GM21619 (cell line): ENCODE results near the gene IFNL1.
"Not testable (repeated sequence)": the region's sequence is repeated elsewhere in the genome, so short reads cannot be mapped to it uniquely, and the experiment has no call there.

ENCODE experiments used
- ATAC-seq: cut with Tn5 transposase; IDR thresholded peaks from one replicate; pipeline ENCODE4 v1.9.1; 2021; ENCODE audit not compliant: unreplicated experiment

Gene IFNL1

DNA sequence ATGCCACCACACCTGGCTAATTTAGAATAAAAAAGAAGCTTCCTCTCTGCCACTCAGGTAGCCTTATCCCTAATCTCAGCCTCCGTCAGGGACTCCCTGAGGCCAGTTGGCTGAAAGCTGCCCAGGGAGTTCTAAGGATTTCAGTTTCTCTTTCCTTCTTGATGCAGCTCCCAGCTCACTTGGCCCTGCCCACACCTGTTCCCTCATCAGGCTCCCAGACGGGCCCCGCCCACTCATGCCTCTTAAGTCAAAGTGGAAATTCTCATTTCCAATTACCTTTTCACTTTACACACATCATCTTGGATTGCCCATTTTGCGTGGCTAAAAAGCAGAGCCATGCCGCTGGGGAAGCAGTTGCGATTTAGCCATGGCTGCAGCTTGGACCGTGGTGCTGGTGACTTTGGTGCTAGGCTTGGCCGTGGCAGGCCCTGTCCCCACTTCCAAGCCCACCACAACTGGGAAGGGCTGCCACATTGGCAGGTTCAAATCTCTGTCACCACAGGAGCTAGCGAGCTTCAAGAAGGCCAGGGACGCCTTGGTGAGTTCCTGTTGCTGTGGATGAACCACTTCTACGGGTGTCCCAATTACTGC lies at the start of gene IFNL1:
Gene IFNL1 (plus strand): TSS at position 353 of the 591 bp plus-strand sequence. CDS start 15 bp downstream, at position 368.
- no peak for ATAC-seq

- no peak for ATAC-seq
These were observed 49.1 kb upstream of the IFNL1 start for GRCh38 chr19:39246951-39247669.

GRCh38 chr19:39247701-39248664 lies 48.2 kb upstream of the IFNL1 start:
- ATAC-seq: no peak

DNA sequence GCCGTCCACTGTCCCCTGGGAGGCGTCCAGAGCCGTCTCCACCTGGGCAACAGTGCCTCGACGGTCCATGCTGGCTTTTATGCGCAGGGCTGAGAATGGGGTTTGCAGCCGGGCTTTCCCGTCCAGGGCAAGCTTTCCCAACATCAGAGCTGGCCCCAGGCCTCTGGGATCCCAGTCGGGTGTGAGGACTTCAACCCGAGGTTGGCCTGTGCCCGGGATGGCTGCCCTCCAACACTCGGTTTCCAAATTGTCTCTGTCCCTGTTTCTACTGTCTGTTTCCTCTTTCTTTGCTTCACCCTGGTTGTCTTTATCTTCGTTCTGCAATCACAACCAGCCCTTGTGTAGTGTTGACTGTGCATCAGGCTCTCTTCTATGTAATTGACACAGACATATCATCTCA lies 47.4 kb upstream of the IFNL1 start, which contains the start of gene IFNL4:
Gene IFNL4 (minus strand): TSS at position 51 of the 400 bp plus-strand sequence.
- ATAC-seq: no peak

DNA sequence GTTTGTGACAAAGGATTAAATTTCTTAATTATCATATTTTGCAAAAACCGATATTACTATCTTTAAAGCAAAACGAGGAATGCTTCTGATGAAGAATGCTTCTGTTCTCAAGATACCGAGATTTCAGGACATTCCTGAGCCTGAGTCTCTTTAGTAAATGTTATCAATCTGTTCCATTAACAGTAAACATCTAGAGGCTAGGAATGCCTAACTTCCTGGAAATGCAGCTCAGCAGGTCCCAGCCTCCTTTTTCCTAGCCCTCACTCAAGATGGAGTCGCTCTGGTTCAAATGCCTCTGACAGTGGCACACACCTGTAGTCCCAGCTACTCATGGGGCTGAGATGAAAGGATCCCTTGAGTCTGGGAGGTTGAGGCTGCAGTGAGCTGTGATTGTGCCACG lies 45.1 kb upstream of the IFNL1 start:
- no peak for ATAC-seq

DNA sequence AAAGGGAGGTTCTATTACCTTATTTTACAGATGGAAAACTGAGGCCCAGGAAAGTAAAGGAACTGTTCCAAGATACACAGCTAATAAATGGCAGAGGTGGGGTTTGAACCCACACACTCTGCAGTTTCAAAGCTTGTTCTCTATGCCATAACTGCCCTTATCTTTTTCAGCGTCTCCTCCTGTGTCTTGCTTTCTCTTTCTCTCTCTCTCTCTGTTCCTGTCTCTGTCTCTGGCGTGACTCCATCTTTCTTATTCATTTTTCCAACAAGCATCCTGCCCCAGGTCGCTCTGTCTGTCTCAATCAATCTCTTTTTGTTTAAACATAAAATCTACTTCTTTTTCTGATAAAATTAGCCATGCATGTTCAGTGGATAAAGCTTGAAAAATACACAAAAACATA lies 44.4 kb upstream of the IFNL1 start:
- no peak for ATAC-seq

DNA sequence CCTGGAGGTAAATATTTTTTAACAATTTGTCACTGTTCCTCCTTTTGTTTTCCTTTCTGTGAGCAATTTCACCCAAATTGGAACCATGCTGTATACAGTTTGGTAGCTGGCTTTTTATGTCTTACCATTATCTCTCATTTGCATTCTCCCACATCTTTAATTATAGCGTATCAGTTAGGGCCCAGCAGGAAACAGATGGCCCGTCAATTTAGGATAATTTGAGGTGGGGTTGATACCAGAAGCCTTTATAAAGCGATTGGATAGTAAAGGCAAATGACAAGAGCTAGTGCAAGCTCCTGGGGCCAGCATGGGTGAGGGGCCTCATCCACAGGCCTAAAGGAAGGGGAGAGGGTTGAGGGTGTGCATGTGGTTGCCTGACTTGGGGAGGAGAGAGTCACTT lies 43.7 kb upstream of the IFNL1 start:
- no peak for ATAC-seq

DNA sequence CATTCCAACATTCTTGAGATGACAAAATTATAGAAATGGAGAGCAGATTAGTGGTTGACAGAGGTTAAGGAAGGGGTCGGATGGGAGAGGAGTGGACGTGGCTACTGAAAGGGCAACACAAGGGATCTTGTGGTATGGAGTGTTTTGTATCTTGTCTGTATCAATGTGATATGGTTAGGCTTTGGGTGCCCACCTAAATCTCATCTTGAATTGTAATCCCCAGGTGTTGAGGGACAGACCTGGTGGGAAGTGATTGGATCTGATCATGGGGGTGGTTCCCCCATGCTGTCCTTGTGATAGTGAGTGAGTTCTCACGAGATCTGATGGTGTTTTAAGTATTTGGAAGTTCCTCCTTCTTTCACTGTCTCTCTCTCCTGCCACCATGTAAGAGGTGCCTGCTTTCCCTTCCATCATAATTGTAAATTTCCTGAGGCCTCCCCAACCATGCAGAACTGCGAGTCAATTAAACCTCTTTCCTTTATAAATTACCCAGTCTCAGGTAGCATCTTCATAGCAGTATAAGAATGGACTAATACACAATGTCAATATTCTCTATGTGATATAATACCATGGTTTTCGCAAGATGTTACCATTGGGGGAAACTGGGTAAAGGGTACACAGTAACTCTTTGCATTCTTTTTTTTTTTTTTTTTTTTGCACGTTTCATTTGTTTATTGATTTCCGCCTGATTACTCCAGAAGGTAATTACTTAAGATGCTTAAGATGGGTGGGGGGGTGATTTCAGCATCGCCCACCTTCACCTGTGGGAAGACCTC lies 42.6 kb upstream of the IFNL1 start:
- ATAC-seq: no peak

DNA sequence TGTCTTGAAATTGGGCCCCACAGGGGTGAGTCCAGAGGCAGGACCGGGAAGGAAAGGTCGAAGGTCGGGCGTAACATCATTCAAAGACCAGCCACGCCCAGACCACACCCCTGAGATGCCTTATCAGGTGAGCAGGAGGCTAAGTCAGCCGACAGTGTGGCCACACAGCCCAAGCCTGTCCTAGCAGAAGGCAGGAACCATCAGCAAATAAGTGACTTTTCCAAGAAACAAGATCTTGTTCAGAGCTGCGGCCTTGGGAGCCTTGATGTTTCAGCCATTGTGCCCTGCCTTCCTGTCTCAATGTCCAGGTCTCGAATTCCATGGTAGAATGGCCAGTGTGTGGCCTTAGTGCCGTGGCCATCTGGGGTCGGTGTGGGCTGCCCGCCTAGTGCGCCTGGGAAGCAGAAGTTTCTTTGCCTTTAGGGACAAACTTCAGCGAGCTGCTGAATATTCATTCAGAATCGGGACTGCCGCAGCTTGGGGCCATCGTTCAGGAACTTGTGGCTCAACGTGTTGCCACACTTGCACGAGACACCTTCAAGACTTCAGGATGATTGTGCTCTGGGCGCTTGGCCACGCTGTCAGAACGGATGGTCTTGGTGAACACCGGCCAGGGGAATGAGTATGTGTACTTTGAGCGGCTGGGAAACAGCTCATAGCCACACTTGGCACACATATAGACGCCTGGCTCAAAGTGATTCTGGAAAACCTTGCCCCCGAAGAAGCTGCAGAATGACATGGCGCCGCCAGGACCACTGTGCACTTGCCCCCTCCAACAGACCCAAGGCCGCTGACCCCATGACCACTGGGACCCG lies 41.5 kb upstream of the IFNL1 start:
- ATAC-seq: no peak

- ATAC-seq: no peak
These were observed 39.0 kb upstream of the IFNL1 start for GRCh38 chr19:39257227-39257626.

- ATAC-seq: no peak
These were observed 34.5 kb upstream of the IFNL1 start for GRCh38 chr19:39261704-39262103.

DNA sequence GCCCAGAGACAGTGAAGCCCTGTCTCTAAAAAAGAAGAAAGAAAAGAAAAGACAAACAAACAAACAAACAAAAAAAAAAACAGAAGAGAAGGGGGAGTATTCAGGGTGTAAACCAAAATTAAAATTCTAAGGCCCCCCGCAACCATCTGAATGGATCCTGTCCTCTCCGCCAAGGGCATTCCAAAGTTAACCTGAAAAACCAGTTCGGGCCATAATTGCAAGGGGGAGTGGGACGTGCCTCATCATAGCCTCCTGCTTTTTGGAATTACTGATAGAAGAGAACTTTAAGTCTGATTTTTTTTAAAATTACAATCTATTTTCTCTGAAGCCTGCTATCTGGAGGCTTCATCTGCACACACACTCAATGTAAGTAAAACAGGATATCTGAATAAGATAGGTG lies 33.7 kb upstream of the IFNL1 start:
- ATAC-seq: no peak

- no peak for ATAC-seq
These were observed 32.3 kb upstream of the IFNL1 start for GRCh38 chr19:39263912-39264305.

DNA sequence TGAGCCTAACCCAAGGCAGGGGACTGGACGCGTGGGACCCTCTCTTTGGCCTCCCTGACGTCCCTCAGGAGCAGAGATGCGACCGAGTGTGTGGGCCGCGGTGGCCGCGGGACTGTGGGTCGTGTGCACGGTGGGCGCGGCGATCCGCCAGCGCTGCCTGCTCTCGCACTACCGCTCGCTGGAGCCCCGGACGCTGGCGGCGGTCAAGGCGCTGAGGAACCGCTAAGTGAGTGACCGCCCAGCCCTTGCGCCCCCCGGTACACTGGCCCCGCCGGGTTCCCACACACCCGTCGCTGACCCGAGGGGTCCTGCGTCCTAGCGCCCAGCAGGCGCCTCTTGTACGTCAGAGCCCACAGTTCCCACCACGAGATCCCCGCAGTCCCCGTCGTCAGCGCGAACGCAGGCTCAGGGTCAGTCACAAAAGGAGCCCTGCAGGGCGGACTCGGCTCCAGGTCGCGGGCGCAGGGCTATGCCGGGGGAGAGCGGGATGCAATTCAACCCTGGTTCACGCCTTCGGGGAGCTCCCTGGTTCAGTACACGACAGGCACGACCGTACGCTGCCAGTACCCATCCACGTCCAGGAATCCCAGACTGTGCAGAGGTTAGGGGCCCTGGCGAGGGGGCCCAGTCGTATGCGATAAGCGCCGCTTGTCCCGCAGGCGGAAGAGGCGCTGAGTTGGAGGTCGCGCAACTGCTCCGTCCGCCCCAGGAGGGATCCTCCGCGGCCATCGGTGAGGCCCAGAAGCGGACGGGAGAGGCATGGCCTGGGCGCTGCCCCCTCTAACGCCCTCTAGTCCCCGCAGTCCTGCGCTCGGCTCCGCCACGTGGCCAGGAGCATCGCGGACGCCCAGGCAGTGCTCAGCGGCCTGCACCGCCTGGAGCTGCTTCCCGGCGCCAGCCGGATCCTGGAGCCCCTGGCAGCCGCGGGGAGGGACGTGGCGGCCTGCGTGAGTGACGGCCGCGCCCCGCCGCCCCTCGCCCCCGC lies 31.6 kb upstream of the IFNL1 start:
- no peak for ATAC-seq

DNA sequence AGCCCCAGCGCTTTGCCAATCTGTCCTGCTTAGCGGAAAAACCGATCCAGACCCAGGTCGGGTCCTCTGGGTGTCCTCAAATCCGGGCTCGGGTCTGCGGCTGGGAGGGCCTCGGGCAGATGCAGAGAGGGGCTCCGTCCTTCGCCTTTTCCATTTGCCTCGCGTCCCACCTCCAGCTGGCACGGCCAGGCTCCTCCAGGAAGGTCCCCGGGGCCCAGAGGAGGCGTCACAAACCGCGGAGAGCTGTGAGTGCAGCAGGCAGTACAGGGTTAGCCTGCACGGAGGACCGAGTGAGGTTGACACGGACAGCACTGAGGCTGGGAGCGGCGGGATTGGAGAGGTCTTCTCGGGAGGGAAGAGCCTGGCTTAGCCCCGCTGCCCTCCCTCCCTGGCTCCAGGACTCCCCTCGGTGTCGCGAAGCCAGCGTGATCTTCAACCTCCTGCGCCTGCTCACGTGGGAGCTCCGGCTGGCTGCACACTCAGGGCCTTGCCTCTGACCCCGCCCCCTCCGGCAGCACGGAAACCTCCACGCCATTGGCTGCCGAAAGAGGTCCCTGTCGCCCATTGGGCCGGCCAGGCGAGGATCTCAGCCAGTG lies 30.8 kb upstream of the IFNL1 start:
- ATAC-seq: no peak

DNA sequence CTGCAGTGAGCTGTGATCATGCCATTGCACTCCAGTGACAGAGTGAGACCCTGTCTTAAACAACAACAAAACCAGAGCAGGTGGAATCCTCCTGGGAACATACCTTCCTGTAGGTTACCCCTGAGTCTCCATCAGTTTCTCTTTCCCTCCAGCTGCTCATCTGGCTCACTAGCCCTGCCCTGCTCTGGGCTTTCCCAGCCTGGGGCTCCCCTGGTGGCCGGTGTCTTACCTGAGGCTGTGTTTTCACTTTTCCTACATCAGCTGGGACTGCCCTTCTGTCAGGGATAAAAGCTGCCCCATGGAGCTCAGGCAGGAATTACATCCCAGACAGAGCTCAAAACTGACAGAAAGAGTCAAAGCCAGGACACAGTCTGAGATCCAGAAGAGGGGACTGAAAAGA lies 28.1 kb upstream of the IFNL1 start, which contains the start of gene IFNL2:
Gene IFNL2 (plus strand): TSS at position 312 of the 400 bp plus-strand sequence. CDS start 173 bp downstream, outside the sequence.
- ATAC-seq: not testable (repeated sequence)

GRCh38 chr19:39268531-39269223 lies 27.5 kb upstream of the IFNL1 start:
- ATAC-seq: not testable (repeated sequence)

- not testable (repeated sequence) for ATAC-seq
These were observed 26.8 kb upstream of the IFNL1 start for GRCh38 chr19:39269369-39269768.
